IPS-18c (cell line): Measurements from ENCODE around the gene PNCK.

Experiments
- H3K4me3 ChIP-seq: 2 replicates; pipeline ENCODE4 v1.7.0; 2013; ENCODE audit warnings: low read depth, mild to moderate bottlenecking, low read length, moderate library complexity; ENCODE audit not compliant: insufficient read depth
- H3K9me3 ChIP-seq: one replicate; pipeline ENCODE4 v1.6.1; 2013; ENCODE audit warnings: mild to moderate bottlenecking, low read length, moderate library complexity; ENCODE audit not compliant: control insufficient read depth, insufficient read depth

The PNCK gene

DNA sequence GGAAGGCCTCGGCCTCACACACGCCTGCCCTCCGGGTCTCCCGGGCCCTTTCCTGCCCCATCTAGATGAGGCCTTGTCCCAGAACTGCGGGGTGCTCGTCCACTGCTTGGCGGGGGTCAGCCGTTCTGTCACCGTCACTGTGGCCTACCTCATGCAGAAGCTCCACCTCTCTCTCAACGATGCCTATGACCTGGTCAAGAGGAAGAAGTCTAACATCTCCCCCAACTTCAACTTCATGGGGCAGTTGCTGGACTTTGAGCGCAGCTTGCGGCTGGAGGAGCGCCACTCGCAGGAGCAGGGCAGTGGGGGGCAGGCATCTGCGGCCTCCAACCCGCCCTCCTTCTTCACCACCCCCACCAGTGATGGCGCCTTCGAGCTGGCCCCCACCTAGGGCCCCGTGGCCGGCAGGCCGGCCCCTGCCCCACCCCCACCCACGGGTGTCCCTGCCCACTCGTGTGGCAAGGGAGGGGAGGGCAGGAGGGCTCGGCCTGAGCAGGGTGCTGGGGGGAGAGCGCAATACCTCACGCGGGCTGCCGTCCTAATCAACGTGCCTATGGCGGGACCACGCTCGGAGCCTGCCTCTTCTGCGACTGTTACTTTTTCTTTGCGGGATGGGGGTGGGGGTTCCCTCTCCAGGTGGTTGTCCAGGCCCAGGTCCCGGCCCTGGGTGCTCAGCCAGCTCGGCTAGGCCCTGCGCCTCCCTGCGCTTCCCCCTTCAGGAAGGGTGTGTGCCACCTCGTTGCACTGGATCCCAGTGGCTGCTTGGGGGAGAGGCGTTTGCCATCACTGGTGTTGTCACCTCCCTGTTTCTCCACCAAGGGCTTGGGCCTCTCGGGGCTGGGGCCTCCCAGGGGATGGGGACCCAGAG is 23.5 kb downstream of the PNCK start:
- Histone ChIP-seq H3K9me3 (peaks cover 13% of the 10 kb centered on the region), H3K4me3 (no peak overlapping the region)

DNA sequence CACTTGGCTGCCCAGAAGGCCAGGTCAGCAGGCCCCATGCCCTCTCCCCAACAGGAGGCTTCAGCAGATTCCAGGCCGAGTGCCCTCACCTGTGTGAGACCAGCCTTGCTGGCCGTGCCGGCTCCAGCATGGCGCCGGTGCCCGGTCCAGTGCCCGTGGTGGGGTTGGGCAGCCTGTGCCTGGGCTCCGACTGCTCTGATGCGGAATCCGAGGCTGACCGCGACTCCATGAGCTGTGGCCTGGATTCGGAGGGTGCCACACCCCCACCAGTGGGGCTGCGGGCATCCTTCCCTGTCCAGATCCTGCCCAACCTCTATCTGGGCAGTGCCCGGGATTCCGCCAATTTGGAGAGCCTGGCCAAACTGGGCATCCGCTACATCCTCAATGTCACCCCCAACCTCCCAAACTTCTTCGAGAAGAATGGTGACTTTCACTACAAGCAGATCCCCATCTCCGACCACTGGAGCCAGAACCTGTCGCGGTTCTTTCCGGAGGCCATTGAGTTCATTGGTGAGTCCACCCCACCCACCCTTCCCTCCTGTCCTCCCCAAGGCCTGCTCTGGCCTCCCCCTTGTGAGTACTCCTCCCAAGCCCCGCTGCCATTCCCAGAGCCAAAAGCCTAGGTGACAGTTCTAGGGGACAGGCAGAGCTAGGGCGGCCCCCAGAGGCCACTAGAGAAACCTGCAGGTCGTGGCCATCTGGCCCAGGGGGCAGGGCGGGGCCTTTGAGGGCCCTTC is 24.3 kb downstream of the PNCK start:
- H3K9me3 ChIP-seq: peaks cover 10% of the 10 kb centered on the region

GRCh38 chrX:153648358-153649177 is 25.0 kb downstream of the PNCK start:
- H3K4me3 ChIP-seq: no peak overlapping the region
- H3K9me3 ChIP-seq: peaks cover 10% of the 10 kb centered on the region

More for the DNA sequence above, 24.3 kb downstream of the PNCK start:
- no peak overlapping the region for H3K4me3 ChIP-seq

DNA sequence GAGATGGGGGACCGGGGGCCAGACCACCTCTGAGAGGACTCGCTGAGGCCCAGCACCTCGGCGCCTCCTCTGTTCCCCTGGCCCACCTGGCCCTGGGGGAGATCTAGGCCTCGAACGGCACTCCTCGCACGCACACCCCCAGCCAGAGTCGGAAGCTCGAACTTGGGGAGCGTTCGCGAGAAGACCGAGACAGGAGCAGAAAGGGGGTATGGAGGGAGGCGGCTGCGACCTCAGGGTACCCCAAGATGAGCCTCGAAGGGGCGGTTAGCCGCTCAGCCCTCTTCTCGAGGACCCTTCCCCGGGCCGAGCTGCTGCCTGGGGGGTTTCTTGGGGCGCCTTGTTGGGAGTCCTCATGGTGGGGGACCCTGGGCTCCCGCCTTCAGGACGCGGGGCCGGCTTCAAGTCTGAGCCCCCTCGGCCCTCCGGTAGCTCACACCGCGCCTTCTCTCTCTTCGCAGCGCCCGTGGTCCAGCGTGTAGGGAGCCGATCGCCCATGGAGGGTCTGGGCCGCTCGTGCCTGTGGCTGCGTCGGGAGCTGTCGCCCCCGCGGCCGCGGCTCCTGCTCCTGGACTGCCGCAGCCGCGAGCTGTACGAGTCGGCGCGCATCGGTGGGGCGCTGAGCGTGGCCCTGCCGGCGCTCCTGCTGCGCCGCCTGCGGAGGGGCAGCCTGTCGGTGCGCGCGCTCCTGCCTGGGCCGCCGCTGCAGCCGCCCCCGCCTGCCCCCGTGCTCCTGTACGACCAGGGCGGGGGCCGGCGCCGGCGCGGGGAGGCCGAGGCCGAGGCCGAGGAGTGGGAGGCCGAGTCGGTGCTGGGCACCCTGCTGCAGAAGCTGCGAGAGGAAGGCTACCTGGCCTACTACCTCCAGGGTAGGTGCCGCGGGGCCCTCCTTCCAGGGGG is 25.9 kb downstream of the PNCK start:
- Histone ChIP-seq H3K9me3 (peaks cover 10% of the 10 kb centered on the region), H3K4me3 (no peak overlapping the region; the same call in 1 of the 2 replicates)

- H3K4me3 ChIP-seq: no peak within 1 kb of the TSS; the same call in 1 of the 2 replicates
- H3K9me3 ChIP-seq: peaks cover 10% of the 10 kb centered on the region
Observed at GRCh38 chrX:153646620-153647373, 26.8 kb downstream of the PNCK start, which contains the start of gene DUSP9. TSS of gene DUSP9 (plus strand) at chrX:153647203. CDS start at chrX:153647954, 751 bp downstream.

- Histone ChIP-seq H3K9me3 (peaks cover 13% of the 10 kb centered on the region), H3K4me3 (no peak overlapping the region)
Observed at GRCh38 chrX:153645921-153646488, 27.6 kb downstream of the PNCK start.

DNA sequence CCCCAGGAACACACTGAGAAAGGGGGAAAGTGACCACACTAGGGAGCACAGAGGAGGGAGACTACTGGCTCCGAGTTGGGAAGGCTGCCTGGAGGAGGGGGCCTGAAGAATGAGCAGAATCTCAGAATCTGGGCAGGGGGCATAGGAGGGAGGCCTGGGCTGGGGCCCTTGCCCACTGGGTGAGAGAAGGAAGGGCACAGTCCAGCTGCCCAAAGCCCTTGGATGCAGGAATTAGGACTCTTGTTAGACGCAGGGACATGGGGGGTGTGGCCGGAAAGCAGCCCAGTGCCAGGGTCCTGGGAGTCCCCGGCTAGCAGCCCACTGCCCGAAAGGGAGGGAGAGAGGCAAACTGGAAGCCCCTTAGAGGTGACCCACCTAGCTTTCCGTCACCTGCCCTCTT is 28.5 kb downstream of the PNCK start:
- Histone ChIP-seq H3K4me3 (no peak overlapping the region; the same call in 1 of the 2 replicates), H3K9me3 (peaks cover 15% of the 10 kb centered on the region)

- peaks cover 14% of the 10 kb centered on the region for H3K9me3 ChIP-seq
- H3K4me3 ChIP-seq: peak overlapping the region; percentile 34; the same call in 1 of the 2 replicates
Observed at GRCh38 chrX:153644356-153645125, 29.1 kb downstream of the PNCK start.

DNA sequence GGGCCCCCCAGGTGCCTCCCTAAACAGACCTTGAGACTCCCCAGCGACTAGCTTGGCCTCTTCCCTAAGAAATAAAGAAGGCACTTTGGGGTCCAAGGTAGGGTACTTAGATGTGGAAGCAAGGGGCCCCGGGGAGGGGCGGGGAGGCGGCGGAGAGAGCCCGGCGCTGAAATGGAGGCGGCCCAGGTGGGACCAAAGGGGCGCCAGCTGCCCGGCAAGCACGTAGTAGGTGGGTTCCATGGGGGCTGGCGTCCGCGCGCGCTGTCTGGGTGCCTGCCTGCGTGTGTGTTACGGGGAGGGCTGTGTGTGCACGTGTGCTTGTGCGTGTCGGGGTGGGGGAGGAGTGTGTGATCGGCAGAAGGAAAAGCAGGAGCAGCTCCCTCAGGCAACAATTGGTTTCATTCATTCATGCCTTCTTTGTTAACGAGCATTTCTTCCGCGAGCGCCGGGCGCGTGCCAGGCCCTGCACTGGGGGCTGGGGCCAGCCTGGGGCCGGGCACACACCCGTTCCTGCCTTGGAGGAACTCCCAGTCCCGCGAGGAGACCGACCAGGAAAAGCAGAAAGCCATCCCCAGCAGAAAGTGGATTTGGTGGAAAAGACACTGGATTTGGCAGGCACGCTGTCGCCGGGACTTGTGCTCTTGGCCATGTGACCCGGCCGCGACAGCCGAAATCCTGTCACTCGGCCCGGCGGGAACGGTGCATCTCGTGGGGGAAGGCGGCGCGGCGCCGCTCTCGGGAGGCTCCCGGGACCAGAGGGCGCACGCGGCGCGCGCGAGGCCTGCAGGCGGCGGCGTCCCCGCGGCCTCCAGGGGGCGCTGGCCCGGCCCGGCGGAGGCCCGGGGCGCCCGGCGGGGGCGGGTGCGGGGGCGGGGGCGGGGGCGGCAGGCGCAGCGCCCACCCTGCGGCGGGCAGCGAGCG is 29.9 kb downstream of the PNCK start:
- Histone ChIP-seq H3K4me3 (peak overlapping the region; percentile 36), H3K9me3 (peaks cover 11% of the 10 kb centered on the region)

DNA sequence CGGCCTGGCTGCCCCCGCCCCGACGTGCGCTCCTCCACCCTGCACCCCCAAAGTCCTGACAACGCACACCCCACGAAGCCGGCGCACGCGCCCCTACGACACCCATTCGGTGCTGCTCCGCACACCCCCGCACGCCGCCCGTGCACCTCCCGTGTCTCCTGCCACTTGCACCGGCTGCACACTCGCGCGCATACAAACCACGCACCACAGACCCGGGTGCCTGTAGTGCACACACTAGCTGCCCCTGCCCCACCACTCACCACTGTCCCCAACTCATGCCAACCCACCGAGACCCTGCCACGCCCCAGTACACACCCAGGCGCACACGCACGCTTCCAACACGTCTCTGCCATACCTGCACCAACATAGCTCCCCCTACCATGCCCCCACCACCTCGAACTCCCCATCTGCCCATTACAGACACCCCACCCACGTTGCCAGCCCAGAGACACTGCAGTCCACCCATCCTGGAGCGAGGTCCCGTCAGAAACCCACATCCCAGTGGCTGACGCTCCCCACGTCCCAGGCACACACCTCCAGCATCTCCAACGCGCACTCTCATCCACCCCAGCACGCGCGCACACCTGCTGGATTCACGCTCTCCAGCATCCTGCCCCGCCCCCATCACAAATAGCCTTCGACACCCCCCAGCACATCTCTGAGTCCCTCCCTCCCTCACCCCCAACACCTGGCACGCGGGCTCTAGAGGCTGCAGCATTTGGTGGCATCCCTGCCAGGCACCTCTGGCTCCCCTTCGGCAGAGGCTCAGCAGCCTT is 30.8 kb downstream of the PNCK start:
- H3K9me3 ChIP-seq: peaks cover 11% of the 10 kb centered on the region
- H3K4me3 ChIP-seq: peak overlapping the region; percentile 20

GRCh38 chrX:153642051-153642654 is 31.5 kb downstream of the PNCK start:
- H3K4me3 ChIP-seq: peak overlapping the region; percentile 1; the same call in 1 of the 2 replicates
- peaks cover 15% of the 10 kb centered on the region for H3K9me3 ChIP-seq

DNA sequence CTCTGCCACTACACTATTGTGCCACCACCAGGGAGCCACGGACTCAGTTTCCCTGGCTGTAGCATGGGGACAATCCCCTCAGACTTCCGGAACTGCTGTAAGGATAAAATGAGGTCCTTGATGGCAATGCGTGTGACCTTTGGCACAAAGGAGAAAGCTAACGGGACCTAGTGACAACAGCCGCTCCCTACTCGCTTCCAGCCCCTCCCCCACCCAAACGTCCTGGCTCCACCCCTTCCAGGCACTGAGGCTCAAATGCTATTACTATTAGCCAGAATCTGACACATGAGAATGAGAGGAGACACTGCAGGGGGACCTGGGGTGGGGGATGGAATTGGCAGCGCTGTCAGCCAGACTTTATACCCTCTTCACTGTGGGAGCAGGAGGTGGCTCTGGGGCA is 32.0 kb downstream of the PNCK start:
- H3K4me3 ChIP-seq: peak overlapping the region; percentile 1; the same call in 1 of the 2 replicates
- H3K9me3 ChIP-seq: peaks cover 11% of the 10 kb centered on the region
